GM12878 (cell line): ENCODE data around the gene CDC27.

Source experiments
- EZH2 ChIP-seq: IDR thresholded peaks from 2 replicates; pipeline ENCODE4 v1.6.1; 2012; ENCODE audit warnings: low read depth, mild to moderate bottlenecking, control low read depth, inconsistent platforms, low read length, borderline replicate concordance; ENCODE audit not compliant: control insufficient read depth
- TF ChIP-seq, protein P1 (sequence below), 3 experiments: IDR thresholded peaks in 2 of 3; conservative IDR thresholded peaks in 1 of 3; 2 replicates each; pipeline ENCODE4 v1.5.1; 2011; ENCODE audit warnings: low read depth in 3 of 3, low read length in 3 of 3, mild to moderate bottlenecking in 3 of 3, control low read depth in 2 of 3, moderate library complexity in 2 of 3, inconsistent platforms in 1 of 3, mixed read lengths in 1 of 3; ENCODE audit not compliant: control insufficient read depth in 2 of 3, insufficient read depth in 1 of 3; ENCODE audit errors: extremely low read depth in 1 of 3

- TF ChIP-seq, protein P1, sequence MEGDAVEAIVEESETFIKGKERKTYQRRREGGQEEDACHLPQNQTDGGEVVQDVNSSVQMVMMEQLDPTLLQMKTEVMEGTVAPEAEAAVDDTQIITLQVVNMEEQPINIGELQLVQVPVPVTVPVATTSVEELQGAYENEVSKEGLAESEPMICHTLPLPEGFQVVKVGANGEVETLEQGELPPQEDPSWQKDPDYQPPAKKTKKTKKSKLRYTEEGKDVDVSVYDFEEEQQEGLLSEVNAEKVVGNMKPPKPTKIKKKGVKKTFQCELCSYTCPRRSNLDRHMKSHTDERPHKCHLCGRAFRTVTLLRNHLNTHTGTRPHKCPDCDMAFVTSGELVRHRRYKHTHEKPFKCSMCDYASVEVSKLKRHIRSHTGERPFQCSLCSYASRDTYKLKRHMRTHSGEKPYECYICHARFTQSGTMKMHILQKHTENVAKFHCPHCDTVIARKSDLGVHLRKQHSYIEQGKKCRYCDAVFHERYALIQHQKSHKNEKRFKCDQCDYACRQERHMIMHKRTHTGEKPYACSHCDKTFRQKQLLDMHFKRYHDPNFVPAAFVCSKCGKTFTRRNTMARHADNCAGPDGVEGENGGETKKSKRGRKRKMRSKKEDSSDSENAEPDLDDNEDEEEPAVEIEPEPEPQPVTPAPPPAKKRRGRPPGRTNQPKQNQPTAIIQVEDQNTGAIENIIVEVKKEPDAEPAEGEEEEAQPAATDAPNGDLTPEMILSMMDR (IDR thresholded peaks at IDR 0.05 in 2 of 3, conservative IDR thresholded peaks at IDR 0.05 in 1 of 3; ENCODE audit: control insufficient read depth in 2 of 3, extremely low read depth in 1 of 3, insufficient read depth in 1 of 3, low read depth in 3 of 3, low read length in 3 of 3), result no peak
- TF ChIP-seq EZH2, result no peak
These were observed 24.4 kb upstream of the CDC27 start for GRCh38 chr17:47213540-47213939.
